ENCODE results near the gene SLC36A1. TPM values are rescaled to one million over a fixed set of nuclear protein-coding genes. Genes with fewer than 3 reads are reported as not detected.

SLC36A1 gene
- total RNA-seq, 1 experiment from 2014 or later = 11.0 TPM

GRCh38 chr5:151469386-151469785 lies 22.0 kb downstream of the SLC36A1 start:
- no peak overlapping the region for H3K4me3 ChIP-seq
- BruUV-seq (replicated peaks) = no TSS peak
- ChIA-PET CTCF (no interaction called here), POLR2A (ENCODE audit: unreplicated experiment) (no interaction called here)
- H3K36me3 ChIP-seq (ENCODE audit: low read depth) = no peaks in the 10 kb centered on the region
- no peaks in the 10 kb centered on the region for H4K20me1 ChIP-seq (ENCODE audit: insufficient read depth)
- no peak for DNase-seq
- no peaks in the 10 kb centered on the region for H3K79me2 ChIP-seq (ENCODE audit: low read depth)
- H3K9me3 ChIP-seq (ENCODE audit: insufficient read depth, low read depth) = no peaks in the 10 kb centered on the region
- H3K4me1 ChIP-seq (replicated peaks; ENCODE audit: insufficient read depth) = no peaks in the 10 kb centered on the region
- H3K9me2 ChIP-seq (ENCODE audit: insufficient read depth) = no peaks in the 10 kb centered on the region
- no peak overlapping the region for H2AFZ ChIP-seq
- H3K4me2 ChIP-seq = no peak overlapping the region
- no peaks in the 10 kb centered on the region for H3F3A ChIP-seq (ENCODE audit: insufficient read depth, low read depth)
- H3K27ac ChIP-seq = no peak overlapping the region
- H3K27me3 ChIP-seq (ENCODE audit: insufficient read depth, low read depth) = no peaks in the 10 kb centered on the region
- no peak for TF ChIP-seq EZH2 (IDR thresholded peaks at IDR 0.05; ENCODE audit: low read depth)
- intact Hi-C loops (cut with micrococcal nuclease; ENCODE audit: unreplicated experiment) = no loop called here

GRCh38 chr5:151469992-151470391 lies 22.6 kb downstream of the SLC36A1 start:
- no peaks in the 10 kb centered on the region for H3F3A ChIP-seq (ENCODE audit: insufficient read depth, low read depth)
- ChIA-PET POLR2A (ENCODE audit: unreplicated experiment) (no interaction called here), CTCF (no interaction called here)
- H3K36me3 ChIP-seq (ENCODE audit: low read depth) = no peaks in the 10 kb centered on the region
- H3K27ac ChIP-seq = no peak overlapping the region
- no peaks in the 10 kb centered on the region for H4K20me1 ChIP-seq (ENCODE audit: insufficient read depth)
- H3K79me2 ChIP-seq (ENCODE audit: low read depth) = no peaks in the 10 kb centered on the region
- H3K9me3 ChIP-seq (ENCODE audit: insufficient read depth, low read depth) = no peaks in the 10 kb centered on the region
- H3K4me3 ChIP-seq = no peak overlapping the region
- no peak overlapping the region for H2AFZ ChIP-seq
- DNase-seq = no peak
- no peaks in the 10 kb centered on the region for H3K9me2 ChIP-seq (ENCODE audit: insufficient read depth)
- intact Hi-C loops (cut with micrococcal nuclease; ENCODE audit: unreplicated experiment) = no loop called here
- H3K4me2 ChIP-seq = no peak overlapping the region
- no peaks in the 10 kb centered on the region for H3K27me3 ChIP-seq (ENCODE audit: insufficient read depth, low read depth)
- TF ChIP-seq EZH2 (IDR thresholded peaks at IDR 0.05; ENCODE audit: low read depth) = no peak
- no peak for TF ChIP-seq CTCF (conservative IDR thresholded peaks at IDR 0.05)
- no TSS peak for BruUV-seq (replicated peaks)
- H3K4me1 ChIP-seq (replicated peaks; ENCODE audit: insufficient read depth) = no peaks in the 10 kb centered on the region

- H3K9me3 ChIP-seq (ENCODE audit: insufficient read depth, low read depth) = no peaks in the 10 kb centered on the region
- no peak overlapping the region for H3K4me3 ChIP-seq
- CTCF ChIA-PET = no interaction called here
- H3K4me2 ChIP-seq = no peak overlapping the region
- H3K27me3 ChIP-seq (ENCODE audit: insufficient read depth, low read depth) = no peaks in the 10 kb centered on the region
- no peaks in the 10 kb centered on the region for H3K79me2 ChIP-seq (ENCODE audit: low read depth)
- POLR2A ChIA-PET (ENCODE audit: unreplicated experiment) = no interaction called here
- DNase-seq = no peak
- no peaks in the 10 kb centered on the region for H3F3A ChIP-seq (ENCODE audit: insufficient read depth, low read depth)
- intact Hi-C loops (cut with micrococcal nuclease; ENCODE audit: unreplicated experiment) = no loop called here
- no peak for TF ChIP-seq EZH2 (IDR thresholded peaks at IDR 0.05; ENCODE audit: low read depth)
- no peak for TF ChIP-seq CTCF (conservative IDR thresholded peaks at IDR 0.05)
- H3K4me1 ChIP-seq (replicated peaks; ENCODE audit: insufficient read depth) = no peaks in the 10 kb centered on the region
- H3K36me3 ChIP-seq (ENCODE audit: low read depth) = no peaks in the 10 kb centered on the region
- no peak overlapping the region for H3K27ac ChIP-seq
- H3K9me2 ChIP-seq (ENCODE audit: insufficient read depth) = no peaks in the 10 kb centered on the region
- no TSS peak for BruUV-seq (replicated peaks)
- no peaks in the 10 kb centered on the region for H4K20me1 ChIP-seq (ENCODE audit: insufficient read depth)
- no peak overlapping the region for H2AFZ ChIP-seq
Measured at GRCh38 chr5:151470439-151470838, 23.0 kb downstream of the SLC36A1 start.

GRCh38 chr5:151471276-151471675 lies 23.9 kb downstream of the SLC36A1 start:
- intact Hi-C loops (cut with micrococcal nuclease; ENCODE audit: unreplicated experiment) = no loop called here
- CTCF ChIA-PET = interaction anchor here (0.6 kb wide), 1 partner anchor 185 kb away, joined by 6 read pairs; no protein-coding TSS in a partner anchor
- no peaks in the 10 kb centered on the region for H3K4me1 ChIP-seq (replicated peaks; ENCODE audit: insufficient read depth)
- no peak for TF ChIP-seq EZH2 (IDR thresholded peaks at IDR 0.05; ENCODE audit: low read depth)
- H3K9me2 ChIP-seq (ENCODE audit: insufficient read depth) = no peaks in the 10 kb centered on the region
- H3K9me3 ChIP-seq (ENCODE audit: insufficient read depth, low read depth) = no peaks in the 10 kb centered on the region
- no peaks in the 10 kb centered on the region for H3K79me2 ChIP-seq (ENCODE audit: low read depth)
- H3F3A ChIP-seq (ENCODE audit: insufficient read depth, low read depth) = no peaks in the 10 kb centered on the region
- H3K36me3 ChIP-seq (ENCODE audit: low read depth) = no peaks in the 10 kb centered on the region
- H3K4me3 ChIP-seq = no peak overlapping the region
- no peak for DNase-seq
- no peaks in the 10 kb centered on the region for H4K20me1 ChIP-seq (ENCODE audit: insufficient read depth)
- H2AFZ ChIP-seq = no peak overlapping the region
- POLR2A ChIA-PET (ENCODE audit: unreplicated experiment) = no interaction called here
- no peak overlapping the region for H3K27ac ChIP-seq
- BruUV-seq (replicated peaks) = no TSS peak
- H3K27me3 ChIP-seq (ENCODE audit: insufficient read depth, low read depth) = no peaks in the 10 kb centered on the region
- no peak overlapping the region for H3K4me2 ChIP-seq
